Activated T-helper 1 cell treated with anti-CD3 and anti-CD28 coated beads, Interleukin-12 subunit alpha, Interleukin-12 subunit beta, Interleukin-2, Interleukin-4 antibody, amounts not matched to agents 30 ng/mL and 10 ng/mL and 1 ng/mL, durations not matched to agents 14 hours and 24 hours and 36 hours (primary cell): ENCODE measurements around the gene SLC35F4. TPM values are rescaled to one million over a fixed set of nuclear protein-coding genes. Genes with fewer than 3 reads are reported as not detected.

Experiments used
- DNase-seq: peaks from one replicate; pipeline ENCODE4 v3.0.0; 2021; ENCODE audit warnings: low spot score
- H3K27ac Mint-ChIP-seq: one replicate; pipeline ENCODE4 v1.8.0; 2021; ENCODE audit warnings: mild to moderate bottlenecking, mixed read lengths
- H3K27me3 Mint-ChIP-seq: one replicate; pipeline ENCODE4 v1.8.0; 2022; ENCODE audit warnings: mild to moderate bottlenecking, moderate library complexity, mixed read lengths; ENCODE audit not compliant: insufficient read depth
- H3K36me3 Mint-ChIP-seq: one replicate; pipeline ENCODE4 v1.8.0; 2021; ENCODE audit warnings: low read depth, mixed read lengths
- H3K4me1 Mint-ChIP-seq: one replicate; pipeline ENCODE4 v1.8.0; 2021; ENCODE audit warnings: low read depth, mixed read lengths
- H3K4me3 Mint-ChIP-seq: one replicate; pipeline ENCODE4 v1.8.0; 2021; ENCODE audit warnings: mild to moderate bottlenecking, moderate library complexity, mixed read lengths
- H3K9me3 Mint-ChIP-seq: one replicate; pipeline ENCODE4 v1.8.0; 2021; ENCODE audit warnings: mixed read lengths
- intact Hi-C: fragments of 100-400 bp; cut with micrococcal nuclease; formaldehyde crosslinking; loops from one replicate; pipeline ENCODE4 v1.15.1; 2024
- total RNA-seq: library from RNA; stranded (reverse); gene quantifications from 2 replicates; pipeline ENCODE4 v1.2.3, GENCODE V29; 2022

Gene SLC35F4
- total RNA-seq, 1 donor from 2014 or later = not detected

DNA sequence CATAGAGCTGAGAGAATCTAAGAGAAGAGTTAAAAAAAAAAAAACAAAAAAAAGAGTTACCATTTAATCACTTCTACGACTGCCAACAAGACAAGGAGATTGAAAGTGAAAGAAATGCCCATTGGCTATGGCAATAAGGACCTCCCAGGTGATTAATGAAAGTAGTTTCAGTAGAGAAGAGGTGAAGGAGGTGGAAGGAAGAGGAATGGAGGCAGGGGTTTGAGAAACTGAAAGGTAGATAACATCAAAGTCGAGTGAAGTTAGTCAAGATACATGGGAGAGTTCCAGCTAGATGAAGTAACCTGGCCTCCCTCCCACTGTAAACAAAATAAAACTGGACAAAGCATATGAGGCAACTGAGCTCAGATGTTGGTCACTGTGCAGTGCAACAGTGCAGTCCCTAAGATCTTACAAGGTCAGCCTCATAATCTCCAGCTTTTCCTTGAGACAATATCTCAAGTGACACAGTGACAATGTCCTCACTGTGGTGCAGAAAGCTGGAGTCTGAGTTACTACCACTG is 254.3 kb downstream of the SLC35F4 start:
- H3K27ac Mint-ChIP-seq = no peak overlapping the region
- no peaks in the 10 kb centered on the region for H3K9me3 Mint-ChIP-seq
- no peaks in the 10 kb centered on the region for H3K36me3 Mint-ChIP-seq
- H3K4me3 Mint-ChIP-seq = no peak overlapping the region
- H3K27me3 Mint-ChIP-seq = no peaks in the 10 kb centered on the region
- intact Hi-C loops = no loop called here
- no peak for DNase-seq
- H3K4me1 Mint-ChIP-seq = no peaks in the 10 kb centered on the region

- DNase-seq = no peak
- Mint-ChIP-seq H3K4me3 (no peak overlapping the region), H3K9me3 (no peaks in the 10 kb centered on the region), H3K36me3 (no peaks in the 10 kb centered on the region), H3K4me1 (no peaks in the 10 kb centered on the region), H3K27me3 (no peaks in the 10 kb centered on the region), H3K27ac (no peak overlapping the region)
- intact Hi-C loops = no loop called here
These were observed 255.3 kb downstream of the SLC35F4 start for GRCh38 chr14:57610631-57611030.

- no peak overlapping the region for H3K4me3 Mint-ChIP-seq
These were observed 256.5 kb downstream of the SLC35F4 start for GRCh38 chr14:57609192-57610075.

DNA sequence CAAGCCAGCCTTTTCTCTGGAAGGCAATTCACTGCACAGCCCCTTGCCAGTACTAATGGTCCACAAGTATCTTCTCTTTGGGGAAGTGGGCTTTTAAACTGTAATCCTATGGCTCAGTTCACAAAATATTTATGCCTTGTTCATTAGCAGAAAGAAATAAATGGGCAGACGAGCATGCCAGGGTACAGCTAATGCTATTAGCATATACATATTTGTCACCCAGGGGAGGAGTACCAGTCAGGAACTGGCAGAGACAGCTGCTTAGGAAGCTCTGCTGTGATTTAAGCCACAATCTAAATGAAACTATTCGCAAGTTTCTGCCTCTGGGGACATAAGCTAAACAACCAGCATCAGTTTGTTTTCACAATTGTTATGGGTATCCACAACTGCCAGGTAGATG is 258.8 kb downstream of the SLC35F4 start:
- DNase-seq = no peak
- Mint-ChIP-seq H3K4me3 (no peak overlapping the region), H3K36me3 (no peaks in the 10 kb centered on the region), H3K27ac (no peak overlapping the region), H3K9me3 (no peaks in the 10 kb centered on the region), H3K27me3 (no peaks in the 10 kb centered on the region), H3K4me1 (no peaks in the 10 kb centered on the region)
- intact Hi-C loops = no loop called here

More at GRCh38 chr14:57609192-57610075, 256.5 kb downstream of the SLC35F4 start:
- Mint-ChIP-seq H3K36me3 (no peaks in the 10 kb centered on the region), H3K27ac (no peak overlapping the region), H3K27me3 (no peaks in the 10 kb centered on the region), H3K4me1 (no peaks in the 10 kb centered on the region), H3K9me3 (no peaks in the 10 kb centered on the region)
- no peak for DNase-seq
- intact Hi-C loops = no loop called here

- Mint-ChIP-seq H3K9me3 (peaks cover 7% of the 10 kb centered on the region), H3K4me1 (no peaks in the 10 kb centered on the region), H3K4me3 (no peak overlapping the region), H3K27ac (no peak overlapping the region), H3K27me3 (no peaks in the 10 kb centered on the region), H3K36me3 (no peaks in the 10 kb centered on the region)
- no peak for DNase-seq
- intact Hi-C loops = no loop called here
These were observed 282.5 kb downstream of the SLC35F4 start for GRCh38 chr14:57583396-57583795.

DNA sequence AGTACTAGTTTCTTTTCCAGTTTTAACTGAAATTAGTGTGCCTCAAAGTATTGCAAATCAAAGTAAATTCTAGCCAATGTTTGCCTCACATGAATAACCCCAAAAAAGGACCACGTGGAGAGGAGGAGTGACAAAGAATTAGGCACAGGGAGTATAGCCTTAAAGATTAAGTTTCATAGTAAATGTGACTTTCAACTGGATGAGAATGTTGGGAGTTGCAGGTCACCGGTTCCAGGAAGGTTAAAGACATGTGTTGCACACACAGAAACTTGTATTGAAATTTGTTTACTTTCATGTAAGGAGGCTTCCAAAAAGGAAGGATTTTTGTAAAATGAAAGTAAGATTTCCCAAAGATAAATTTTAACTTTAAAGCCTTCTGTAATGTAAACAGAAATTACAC is 283.1 kb downstream of the SLC35F4 start:
- intact Hi-C loops = no loop called here
- Mint-ChIP-seq H3K27me3 (no peaks in the 10 kb centered on the region), H3K9me3 (peaks cover 7% of the 10 kb centered on the region)

DNA sequence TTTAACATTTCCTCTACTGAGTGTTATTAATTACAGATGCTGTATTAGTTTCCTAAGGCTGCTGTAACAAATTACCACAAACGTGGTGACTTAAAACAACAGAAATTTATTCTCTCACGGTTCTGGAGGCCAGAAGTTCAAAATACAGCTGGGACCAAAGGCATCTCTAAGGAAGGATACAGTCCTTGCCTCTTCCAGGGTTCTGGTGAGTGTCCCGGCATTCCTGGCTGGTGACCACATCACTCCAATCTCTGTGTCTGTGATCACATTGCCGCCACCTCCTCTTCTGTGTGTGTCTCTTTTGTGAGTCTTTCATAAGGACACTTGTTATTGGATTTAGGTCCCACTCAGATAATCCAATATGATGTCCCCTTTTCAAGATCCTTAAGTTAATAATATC is 287.1 kb downstream of the SLC35F4 start:
- Mint-ChIP-seq H3K4me3 (no peak overlapping the region), H3K9me3 (peaks cover 7% of the 10 kb centered on the region), H3K36me3 (no peaks in the 10 kb centered on the region), H3K4me1 (no peaks in the 10 kb centered on the region), H3K27ac (no peak overlapping the region), H3K27me3 (peaks cover 2% of the 10 kb centered on the region)
- DNase-seq = no peak
- intact Hi-C loops = no loop called here

More for the DNA sequence above, 283.1 kb downstream of the SLC35F4 start:
- no peak overlapping the region for H3K27ac Mint-ChIP-seq
- no peak overlapping the region for H3K4me3 Mint-ChIP-seq
- no peaks in the 10 kb centered on the region for H3K36me3 Mint-ChIP-seq
- no peaks in the 10 kb centered on the region for H3K4me1 Mint-ChIP-seq
- DNase-seq = no peak

DNA sequence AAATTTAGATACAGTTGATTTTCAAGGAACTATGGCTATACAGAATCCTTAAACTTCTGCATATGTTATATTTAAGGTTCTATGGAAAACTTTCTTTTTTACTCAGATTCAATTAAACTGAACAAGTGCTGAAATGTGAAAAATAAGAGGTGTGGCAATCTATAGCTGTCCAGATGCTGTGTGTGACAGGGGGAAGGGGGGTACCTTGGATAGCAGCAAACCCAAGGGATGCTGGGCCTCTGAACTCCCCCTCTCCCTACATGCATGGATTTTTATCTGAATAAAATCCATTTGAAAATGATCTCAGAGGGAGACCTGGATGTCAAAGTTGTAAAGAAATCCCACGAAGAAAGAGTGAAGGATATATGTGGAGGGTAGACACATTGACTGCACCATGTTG is 289.4 kb downstream of the SLC35F4 start:
- intact Hi-C loops = no loop called here
- no peak for DNase-seq
- H3K9me3 Mint-ChIP-seq = no peaks in the 10 kb centered on the region
- no peaks in the 10 kb centered on the region for H3K36me3 Mint-ChIP-seq
- H3K27ac Mint-ChIP-seq = no peak overlapping the region
- H3K27me3 Mint-ChIP-seq = peaks cover 2% of the 10 kb centered on the region
- no peak overlapping the region for H3K4me3 Mint-ChIP-seq
- no peaks in the 10 kb centered on the region for H3K4me1 Mint-ChIP-seq

DNA sequence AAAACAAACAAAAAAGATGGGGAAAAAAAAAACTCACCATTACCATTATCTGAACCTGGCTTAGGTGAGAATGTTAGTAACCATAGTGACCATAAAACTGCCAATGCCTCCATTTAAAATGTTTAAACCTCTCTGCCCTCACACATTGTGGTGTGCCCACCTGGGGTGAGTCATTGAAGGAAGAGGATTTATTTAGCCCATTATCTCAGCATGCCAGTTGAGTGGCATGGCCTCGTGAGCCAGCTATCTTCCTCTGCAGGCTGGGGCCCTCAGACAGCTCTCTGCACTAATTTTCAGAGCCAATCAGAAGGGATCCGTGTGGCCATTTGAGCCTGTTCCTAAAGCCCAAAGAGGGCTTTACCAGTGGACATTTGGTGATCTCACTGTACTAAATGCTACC is 290.4 kb downstream of the SLC35F4 start:
- H3K9me3 Mint-ChIP-seq = no peaks in the 10 kb centered on the region
- no peak overlapping the region for H3K27ac Mint-ChIP-seq
- H3K4me1 Mint-ChIP-seq = no peaks in the 10 kb centered on the region
- H3K27me3 Mint-ChIP-seq = peaks cover 2% of the 10 kb centered on the region
- DNase-seq = no peak
- H3K36me3 Mint-ChIP-seq = no peaks in the 10 kb centered on the region
- H3K4me3 Mint-ChIP-seq = no peak overlapping the region
- intact Hi-C loops = no loop called here

GRCh38 chr14:57574617-57575288 is 291.1 kb downstream of the SLC35F4 start:
- intact Hi-C loops = no loop called here
- no peak for DNase-seq
- no peaks in the 10 kb centered on the region for H3K4me1 Mint-ChIP-seq
- H3K36me3 Mint-ChIP-seq = no peaks in the 10 kb centered on the region
- H3K4me3 Mint-ChIP-seq = no peak overlapping the region
- H3K27ac Mint-ChIP-seq = no peak overlapping the region
- H3K9me3 Mint-ChIP-seq = no peaks in the 10 kb centered on the region
- peaks cover 2% of the 10 kb centered on the region for H3K27me3 Mint-ChIP-seq

DNA sequence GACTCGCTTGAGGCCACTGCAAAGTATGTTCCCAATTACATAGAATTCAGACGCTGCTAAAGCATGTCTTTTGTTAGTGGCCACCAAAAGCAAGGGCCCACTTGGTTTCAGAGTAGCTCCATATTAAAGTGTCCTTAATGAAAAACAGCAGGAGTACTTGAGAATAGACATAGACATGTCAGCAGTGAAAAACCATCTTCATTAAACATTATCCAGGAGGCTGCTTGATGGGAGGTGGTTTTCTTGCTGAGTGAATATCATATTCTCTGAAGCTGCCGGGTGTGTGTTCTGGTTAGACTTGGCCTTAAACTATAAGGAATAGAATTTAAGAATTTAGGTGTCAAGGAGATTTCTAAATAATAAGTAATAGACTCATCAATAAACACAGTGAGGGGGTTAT is 292.7 kb downstream of the SLC35F4 start:
- Mint-ChIP-seq H3K9me3 (no peaks in the 10 kb centered on the region), H3K27me3 (peaks cover 2% of the 10 kb centered on the region), H3K27ac (no peak overlapping the region), H3K4me3 (no peak overlapping the region), H3K4me1 (no peaks in the 10 kb centered on the region), H3K36me3 (no peaks in the 10 kb centered on the region)
- intact Hi-C loops = no loop called here
- DNase-seq = no peak

DNA sequence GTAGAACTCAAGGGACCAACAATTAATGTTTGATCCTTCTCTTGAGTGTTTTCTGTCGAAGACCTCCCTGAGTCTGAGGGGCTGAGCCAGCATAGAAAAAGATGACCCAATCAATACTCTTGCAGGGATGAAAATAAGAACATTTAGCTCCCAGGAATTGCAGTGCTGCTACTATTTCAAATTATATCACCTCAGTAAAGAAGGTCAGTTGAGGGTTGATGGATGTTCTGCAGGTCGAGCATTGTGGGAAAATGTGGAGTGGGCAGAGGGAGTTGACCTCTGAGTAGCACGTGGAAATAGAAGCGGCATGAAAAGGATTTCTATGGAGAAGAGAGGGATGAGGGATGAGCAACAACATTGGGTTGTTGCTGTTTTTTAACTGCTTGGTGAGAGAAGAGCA is 297.3 kb downstream of the SLC35F4 start:
- Mint-ChIP-seq H3K27me3 (peaks cover 3% of the 10 kb centered on the region), H3K4me3 (no peak overlapping the region), H3K36me3 (no peaks in the 10 kb centered on the region), H3K9me3 (no peaks in the 10 kb centered on the region), H3K4me1 (no peaks in the 10 kb centered on the region), H3K27ac (no peak overlapping the region)
- intact Hi-C loops = no loop called here
- no peak for DNase-seq

DNA sequence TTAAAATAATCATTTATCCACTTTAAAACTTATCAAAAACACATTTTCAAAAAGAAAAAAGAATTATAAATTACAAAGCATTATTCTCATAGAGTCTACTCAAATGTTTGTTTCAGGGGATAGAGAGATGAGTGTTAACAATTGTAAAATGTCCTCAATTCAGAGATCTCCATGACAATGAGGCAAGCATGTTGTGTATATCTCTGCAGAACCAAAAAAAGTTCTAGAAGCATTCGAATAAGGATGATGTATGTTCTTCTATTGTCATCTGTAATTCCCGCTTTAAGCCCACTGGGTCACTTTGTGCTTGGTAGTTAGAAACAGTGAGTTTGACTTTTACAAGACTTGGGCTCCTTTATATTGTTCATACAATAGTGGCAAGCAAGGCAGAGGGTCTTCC is 298.7 kb downstream of the SLC35F4 start:
- no peak overlapping the region for H3K27ac Mint-ChIP-seq
- H3K4me3 Mint-ChIP-seq = no peak overlapping the region
- peaks cover 3% of the 10 kb centered on the region for H3K27me3 Mint-ChIP-seq
- DNase-seq = no peak
- no peaks in the 10 kb centered on the region for H3K9me3 Mint-ChIP-seq
- H3K36me3 Mint-ChIP-seq = no peaks in the 10 kb centered on the region
- H3K4me1 Mint-ChIP-seq = no peaks in the 10 kb centered on the region
- intact Hi-C loops = no loop called here
